HEK293 (cell line): ENCODE measurements around the gene VDAC1.

Experiments
- CTCF ChIA-PET: fragments of 350-600 bp; formaldehyde crosslinking; extraction: SDS; loops from one replicate; lab custom pipeline; 2021; ENCODE audit warnings: antibody characterized with exemption; lab: Yijun Ruan, JAX
- POLR2A ChIA-PET: fragments of 300-600 bp; formaldehyde crosslinking; extraction: SDS; loops from one replicate; lab custom pipeline; 2020; ENCODE audit warnings: antibody characterized with exemption, inconsistent platforms; lab: Yijun Ruan, JAX
- H3K27ac ChIP-seq: fragments of 200-500 bp; sonication (Bioruptor generic); 2 replicates; pipeline ENCODE4 v1.5.1; 2014; ENCODE audit warnings: low read depth, low read length, control low read depth, inconsistent platforms; ENCODE audit errors: extremely low read depth
- H3K36me3 ChIP-seq, 2 experiments: fragments of 200-500 bp in 1 of 2; sonication (Bioruptor generic) in 1 of 2; 1 replicate in 1 of 2; 2 replicates in 1 of 2; pipeline ENCODE4 v1.5.1; 2014 to 2017; ENCODE audit warnings: inconsistent platforms in 2 of 2, low read length in 2 of 2; ENCODE audit not compliant: control insufficient read depth in 2 of 2, insufficient read depth in 1 of 2
- H3K4me1 ChIP-seq: fragments of 200-500 bp; sonication (Bioruptor generic); 2 replicates; pipeline ENCODE4 v1.5.1; 2014; ENCODE audit warnings: mild to moderate bottlenecking, low read length, inconsistent platforms; ENCODE audit not compliant: control insufficient read depth, insufficient read depth
- H3K4me3 ChIP-seq: 2 replicates; pipeline ENCODE4 v1.5.1; 2011; ENCODE audit warnings: low read depth, mild to moderate bottlenecking, control low read depth, low read length, moderate library complexity
- H3K9me3 ChIP-seq: fragments of 200-500 bp; sonication (Bioruptor generic); 2 replicates; pipeline ENCODE4 v1.5.1; 2014; ENCODE audit warnings: low read depth, low read length, inconsistent platforms; ENCODE audit not compliant: control insufficient read depth, insufficient read depth
- GLI2 ChIP-seq: fragments of 450-650 bp; formaldehyde crosslinking; IDR thresholded peaks from 2 replicates; pipeline ENCODE4; 2017; ENCODE audit warnings: missing biosample characterization, missing genetic modification characterization, low read depth, borderline replicate concordance
- GLIS1 ChIP-seq: fragments of 450-650 bp; formaldehyde crosslinking; IDR thresholded peaks from 2 replicates; pipeline ENCODE4 v1.5.1; 2016; ENCODE audit warnings: missing biosample characterization, missing genetic modification characterization
- GLIS2 ChIP-seq: fragments of 450-650 bp; formaldehyde crosslinking; IDR thresholded peaks from 2 replicates; pipeline ENCODE4 v1.5.1; 2016; ENCODE audit warnings: missing biosample characterization, missing genetic modification characterization
- KLF1 ChIP-seq: fragments of 450-650 bp; formaldehyde crosslinking; IDR thresholded peaks from 2 replicates; pipeline ENCODE4 v1.5.1; 2016; ENCODE audit warnings: missing biosample characterization, missing genetic modification characterization
- KLF8 ChIP-seq: fragments of 450-650 bp; formaldehyde crosslinking; IDR thresholded peaks from 2 replicates; pipeline ENCODE4 v1.5.1; 2016; ENCODE audit warnings: missing biosample characterization, missing genetic modification characterization
- MYNN ChIP-seq: fragments of 450-650 bp; formaldehyde crosslinking; IDR thresholded peaks from 2 replicates; pipeline ENCODE4 v1.5.1; 2016; ENCODE audit warnings: missing biosample characterization, missing genetic modification characterization, borderline replicate concordance
- OSR2 ChIP-seq: fragments of 450-650 bp; formaldehyde crosslinking; IDR thresholded peaks from 2 replicates; pipeline ENCODE4 v1.5.1; 2016; ENCODE audit warnings: missing biosample characterization, missing genetic modification characterization
- OVOL3 ChIP-seq: fragments of 450-650 bp; formaldehyde crosslinking; IDR thresholded peaks from 2 replicates; pipeline ENCODE4 v1.5.1; 2016; ENCODE audit warnings: missing biosample characterization, missing genetic modification characterization
- RBAK ChIP-seq: fragments of 450-650 bp; formaldehyde crosslinking; IDR thresholded peaks from 2 replicates; pipeline ENCODE4 v1.5.1; 2016; ENCODE audit warnings: missing biosample characterization, missing genetic modification characterization
- SETDB1 ChIP-seq: IDR thresholded peaks from one replicate; pipeline ENCODE4 v1.6.1; 2017; ENCODE audit warnings: mild to moderate bottlenecking, low read length, moderate library complexity, mixed read lengths; ENCODE audit not compliant: insufficient read length
- SP7 ChIP-seq: fragments of 450-650 bp; formaldehyde crosslinking; IDR thresholded peaks from 2 replicates; pipeline ENCODE4 v1.5.1; 2016; ENCODE audit warnings: missing biosample characterization, missing genetic modification characterization
- YY2 ChIP-seq: fragments of 450-650 bp; formaldehyde crosslinking; IDR thresholded peaks from 2 replicates; pipeline ENCODE4 v1.5.1; 2016; ENCODE audit warnings: missing biosample characterization, missing genetic modification characterization
- ZBTB48 ChIP-seq: fragments of 450-650 bp; formaldehyde crosslinking; IDR thresholded peaks from 2 replicates; pipeline ENCODE4 v1.5.1; 2016; ENCODE audit warnings: missing biosample characterization, missing genetic modification characterization
- ZEB2 ChIP-seq: fragments of 450-650 bp; formaldehyde crosslinking; IDR thresholded peaks from 2 replicates; pipeline ENCODE4 v1.5.1; 2016; ENCODE audit warnings: missing biosample characterization, missing genetic modification characterization
- ZFP69B ChIP-seq: fragments of 450-650 bp; formaldehyde crosslinking; IDR thresholded peaks from 2 replicates; pipeline ENCODE4 v1.5.1; 2016; ENCODE audit warnings: missing biosample characterization, missing genetic modification characterization
- ZNF2 ChIP-seq: fragments of 450-650 bp; formaldehyde crosslinking; IDR thresholded peaks from 2 replicates; pipeline ENCODE4 v1.5.1; 2016; ENCODE audit warnings: missing biosample characterization, missing genetic modification characterization
- ZNF211 ChIP-seq: fragments of 450-650 bp; formaldehyde crosslinking; IDR thresholded peaks from 2 replicates; pipeline ENCODE4 v1.5.1; 2016; ENCODE audit warnings: low read depth, missing biosample characterization, missing genetic modification characterization
- ZNF24 ChIP-seq: fragments of 450-650 bp; formaldehyde crosslinking; IDR thresholded peaks from 2 replicates; pipeline ENCODE4 v1.5.1; 2016; ENCODE audit warnings: missing biosample characterization, missing genetic modification characterization
- ZNF362 ChIP-seq: fragments of 450-650 bp; formaldehyde crosslinking; IDR thresholded peaks from 2 replicates; pipeline ENCODE4 v1.5.1; 2016; ENCODE audit warnings: missing biosample characterization, missing genetic modification characterization
- ZNF37A ChIP-seq: fragments of 450-650 bp; IDR thresholded peaks from 2 replicates; pipeline ENCODE4 v1.5.1; 2018; ENCODE audit warnings: missing biosample characterization, missing genetic modification characterization
- ZNF391 ChIP-seq: fragments of 450-650 bp; formaldehyde crosslinking; IDR thresholded peaks from 2 replicates; pipeline ENCODE4 v1.5.1; 2016; ENCODE audit warnings: low read depth, missing biosample characterization, missing genetic modification characterization, borderline replicate concordance
- ZNF394 ChIP-seq: fragments of 450-650 bp; formaldehyde crosslinking; IDR thresholded peaks from 2 replicates; pipeline ENCODE4 v1.5.1; 2016; ENCODE audit warnings: missing biosample characterization, missing genetic modification characterization, mild to moderate bottlenecking, moderate library complexity, borderline replicate concordance
- ZNF555 ChIP-seq: fragments of 450-650 bp; formaldehyde crosslinking; conservative IDR thresholded peaks from 2 replicates; pipeline ENCODE4 v1.5.1; 2017; ENCODE audit warnings: missing biosample characterization, mild to moderate bottlenecking, missing genetic modification characterization, inconsistent platforms
- ZNF600 ChIP-seq: fragments of 450-650 bp; formaldehyde crosslinking; IDR thresholded peaks from 2 replicates; pipeline ENCODE4 v1.5.1; 2016; ENCODE audit warnings: missing biosample characterization, missing genetic modification characterization
- ZNF639 ChIP-seq: fragments of 450-650 bp; formaldehyde crosslinking; IDR thresholded peaks from 2 replicates; pipeline ENCODE4 v1.5.1; 2016; ENCODE audit warnings: missing biosample characterization, missing genetic modification characterization
- ZNF654 ChIP-seq: fragments of 450-650 bp; formaldehyde crosslinking; IDR thresholded peaks from 2 replicates; pipeline ENCODE4 v1.5.1; 2016; ENCODE audit warnings: low read depth, missing biosample characterization, missing genetic modification characterization
- ZNF792 ChIP-seq: fragments of 450-650 bp; formaldehyde crosslinking; IDR thresholded peaks from 2 replicates; pipeline ENCODE4 v1.5.1; 2016; ENCODE audit warnings: missing biosample characterization, missing genetic modification characterization
- TF ChIP-seq, protein P1 (sequence below): fragments of 450-650 bp; formaldehyde crosslinking; IDR thresholded peaks from 2 replicates; pipeline ENCODE4 v1.5.1; 2016; ENCODE audit warnings: missing biosample characterization, missing genetic modification characterization
- TF ChIP-seq, protein P2 (sequence below): fragments of 450-650 bp; formaldehyde crosslinking; IDR thresholded peaks from 2 replicates; pipeline ENCODE4 v1.5.1; 2016; ENCODE audit warnings: missing biosample characterization, missing genetic modification characterization

The VDAC1 gene, protein sequence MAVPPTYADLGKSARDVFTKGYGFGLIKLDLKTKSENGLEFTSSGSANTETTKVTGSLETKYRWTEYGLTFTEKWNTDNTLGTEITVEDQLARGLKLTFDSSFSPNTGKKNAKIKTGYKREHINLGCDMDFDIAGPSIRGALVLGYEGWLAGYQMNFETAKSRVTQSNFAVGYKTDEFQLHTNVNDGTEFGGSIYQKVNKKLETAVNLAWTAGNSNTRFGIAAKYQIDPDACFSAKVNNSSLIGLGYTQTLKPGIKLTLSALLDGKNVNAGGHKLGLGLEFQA

DNA sequence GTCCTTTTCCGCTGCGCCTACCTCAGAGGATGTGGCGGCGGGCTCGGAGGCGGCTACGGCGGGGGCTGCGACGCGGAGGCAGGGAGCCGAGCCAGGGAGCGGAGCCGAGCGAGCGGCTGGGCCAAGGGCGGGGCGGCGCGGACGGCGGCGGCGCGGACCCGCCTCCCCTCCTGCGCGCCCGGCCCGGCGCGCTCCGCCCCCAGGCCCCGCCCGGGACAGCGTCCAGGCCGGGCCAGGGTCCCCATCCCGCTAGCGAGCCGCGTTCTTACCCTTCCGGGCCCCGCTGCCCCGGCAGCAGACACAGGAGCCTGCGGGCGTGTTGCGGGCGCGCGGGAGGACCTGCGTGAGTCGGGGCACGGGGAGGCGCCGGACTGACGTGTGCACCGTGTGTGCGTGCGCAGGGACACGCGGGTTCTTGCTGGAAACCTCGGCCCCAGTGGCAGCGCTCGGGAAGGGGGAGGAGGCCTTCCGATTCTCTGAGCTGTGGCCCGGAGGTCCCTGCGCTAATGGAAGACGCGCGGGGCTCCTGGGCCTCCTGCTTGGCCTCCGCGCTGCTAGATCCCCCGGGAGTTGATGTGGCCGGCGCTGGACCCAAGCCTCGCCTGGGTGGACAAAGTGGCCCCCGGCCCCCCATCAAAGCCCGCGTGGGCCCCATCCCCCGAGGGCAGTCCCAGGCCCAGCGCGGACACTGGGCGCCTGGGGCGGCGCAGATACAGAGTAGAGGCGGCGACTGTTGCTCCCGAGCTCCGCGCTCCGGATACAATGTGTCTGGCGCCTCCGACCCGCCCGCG lies at the start of gene VDAC1:
TSS of gene VDAC1 (minus strand) at position 350 of the 791 bp plus-strand sequence. CDS start 11,963 bp downstream, outside the sequence.
- Histone ChIP-seq H3K4me3 (peak within 1 kb of the TSS; percentile 80), H3K4me1 (peaks cover 3% of the 10 kb centered on the region), H3K27ac (peak within 1 kb of the TSS; percentile 98), H3K9me3 (no peaks in the 10 kb centered on the region), H3K36me3 (peaks cover 8 to 34% of the 10 kb centered on the region in 2 experiments; a peak in 2 of 3 replicates)
- CTCF ChIA-PET, result interaction anchor here (0.6 to 1.2 kb wide), 2 partner anchors 35 to 370 kb away, joined by 3 read pairs; no protein-coding TSS in a partner anchor
- POLR2A ChIA-PET, result interaction anchor here (0.6 to 2.3 kb wide), 5 partner anchors 8 to 110 kb away, joined by 3 to 8 read pairs (median 3); partner anchors contain the start of gene TCF7
- TF ChIP-seq KLF8 (tag by site-specific recombination) (peak; percentile 77; the same call in 1 of the 2 replicates), ZNF555 (no peak), ZNF362 (tag by site-specific recombination) (peak; percentile 24; the same call in 1 of the 2 replicates), ZBTB48 (peak; percentile 92), ZEB2 (tag by site-specific recombination) (peak; percentile 77), GLIS2 (tag by site-specific recombination) (peak; percentile 77), ZFP69B (tag by site-specific recombination) (peak; percentile 92; the same call in 1 of the 2 replicates), ZNF654 (tag by site-specific recombination) (no peak), ZNF394 (tag by site-specific recombination) (peak; percentile 47; the same call in 1 of the 2 replicates), OVOL3 (tag by site-specific recombination) (0 out of 2 replicates have a peak, but pooled peaks have one; percentile 53), ZNF211 (tag by site-specific recombination) (no peak), ZNF37A (no peak), KLF1 (tag by site-specific recombination) (peak; percentile 57; the same call in 1 of the 2 replicates), SP7 (tag by site-specific recombination) (peak; percentile 68), ZNF391 (tag by site-specific recombination) (peak; percentile 91; the same call in 1 of the 2 replicates), YY2 (tag by site-specific recombination) (0 out of 2 replicates have a peak, but pooled peaks have one; percentile 35), OSR2 (tag by site-specific recombination) (no peak), ZNF600 (tag by site-specific recombination) (peak; percentile 62; the same call in 1 of the 2 replicates), GLIS1 (peak; percentile 49), ZNF792 (tag by site-specific recombination) (no peak), ZNF2 (tag by site-specific recombination) (peak; percentile 60; the same call in 1 of the 2 replicates), RBAK (tag by site-specific recombination) (no peak), ZNF24 (tag by site-specific recombination) (peak; percentile 61), GLI2 (tag by site-specific recombination) (no peak), SETDB1 (no peak), MYNN (tag by site-specific recombination) (no peak), ZNF639 (peak; percentile 40; the same call in 1 of the 2 replicates)
- TF ChIP-seq, protein P1, sequence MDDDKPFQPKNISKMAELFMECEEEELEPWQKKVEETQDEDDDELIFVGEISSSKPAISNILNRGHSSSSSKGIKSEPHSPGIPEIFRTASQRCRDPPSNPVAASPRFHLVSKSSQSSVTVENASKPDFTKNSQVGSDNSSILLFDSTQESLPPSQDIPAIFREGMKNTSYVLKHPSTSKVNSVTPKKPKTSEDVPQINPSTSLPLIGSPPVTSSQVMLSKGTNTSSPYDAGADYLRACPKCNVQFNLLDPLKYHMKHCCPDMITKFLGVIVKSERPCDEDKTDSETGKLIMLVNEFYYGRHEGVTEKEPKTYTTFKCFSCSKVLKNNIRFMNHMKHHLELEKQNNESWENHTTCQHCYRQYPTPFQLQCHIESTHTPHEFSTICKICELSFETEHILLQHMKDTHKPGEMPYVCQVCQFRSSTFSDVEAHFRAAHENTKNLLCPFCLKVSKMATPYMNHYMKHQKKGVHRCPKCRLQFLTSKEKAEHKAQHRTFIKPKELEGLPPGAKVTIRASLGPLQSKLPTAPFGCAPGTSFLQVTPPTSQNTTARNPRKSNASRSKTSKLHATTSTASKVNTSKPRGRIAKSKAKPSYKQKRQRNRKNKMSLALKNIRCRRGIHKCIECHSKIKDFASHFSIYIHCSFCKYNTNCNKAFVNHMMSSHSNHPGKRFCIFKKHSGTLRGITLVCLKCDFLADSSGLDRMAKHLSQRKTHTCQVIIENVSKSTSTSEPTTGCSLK (tag by site-specific recombination), result no peak
- TF ChIP-seq, protein P2, sequence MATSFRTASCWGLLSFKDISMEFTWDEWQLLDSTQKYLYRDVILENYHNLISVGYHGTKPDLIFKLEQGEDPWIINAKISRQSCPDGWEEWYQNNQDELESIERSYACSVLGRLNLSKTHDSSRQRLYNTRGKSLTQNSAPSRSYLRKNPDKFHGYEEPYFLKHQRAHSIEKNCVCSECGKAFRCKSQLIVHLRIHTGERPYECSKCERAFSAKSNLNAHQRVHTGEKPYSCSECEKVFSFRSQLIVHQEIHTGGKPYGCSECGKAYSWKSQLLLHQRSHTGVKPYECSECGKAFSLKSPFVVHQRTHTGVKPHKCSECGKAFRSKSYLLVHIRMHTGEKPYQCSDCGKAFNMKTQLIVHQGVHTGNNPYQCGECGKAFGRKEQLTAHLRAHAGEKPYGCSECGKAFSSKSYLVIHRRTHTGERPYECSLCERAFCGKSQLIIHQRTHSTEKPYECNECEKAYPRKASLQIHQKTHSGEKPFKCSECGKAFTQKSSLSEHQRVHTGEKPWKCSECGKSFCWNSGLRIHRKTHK (tag by site-specific recombination), result no peak
